ENCODE data around the gene UGT1A8. TPM values are rescaled to one million over a fixed set of nuclear protein-coding genes. Genes with fewer than 3 reads are reported as not detected.

UGT1A8 gene
- total RNA-seq, 2 experiments from 2014 or later = not detected

DNA sequence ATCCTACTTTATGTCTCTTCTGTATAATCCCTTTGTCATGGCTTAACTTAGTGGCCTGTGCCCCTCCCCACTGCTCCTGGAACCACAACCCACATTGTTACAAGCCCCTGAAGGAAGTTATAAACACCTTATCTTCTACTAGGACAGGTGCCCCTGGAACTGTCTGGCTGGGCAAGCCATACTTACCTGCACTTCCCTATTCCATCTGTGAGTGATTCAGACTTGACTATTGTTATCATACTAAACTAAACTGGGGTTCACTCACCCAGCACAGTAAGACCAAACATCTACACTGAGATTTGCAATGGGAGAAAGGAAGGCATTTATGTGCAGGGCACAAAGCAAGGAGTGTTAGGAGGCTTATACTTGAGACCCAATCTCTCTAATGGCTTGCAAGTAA lies 71.6 kb downstream of the UGT1A8 start:
- DNase-seq (ENCODE audit: low spot score) = no peak
- H3K4me1 ChIP-seq (ENCODE audit: insufficient read depth, low read length, poor library complexity, severe bottlenecking) = no peaks in the 10 kb centered on the region
- no peak overlapping the region for H3K4me3 ChIP-seq (ENCODE audit: low read depth, low read length, poor library complexity, severe bottlenecking)
- H4K20me1 ChIP-seq (ENCODE audit: insufficient read depth, low read length) = no peaks in the 10 kb centered on the region
- no peaks in the 10 kb centered on the region for H3K36me3 ChIP-seq (ENCODE audit: insufficient read depth, low read length)
- POLR2A ChIA-PET = no interaction called here
- no peak for TF ChIP-seq EZH2phosphoT487 (IDR thresholded peaks at IDR 0.05; ENCODE audit: borderline replicate concordance, low read depth, low read length)
- TF ChIP-seq, protein P1, sequence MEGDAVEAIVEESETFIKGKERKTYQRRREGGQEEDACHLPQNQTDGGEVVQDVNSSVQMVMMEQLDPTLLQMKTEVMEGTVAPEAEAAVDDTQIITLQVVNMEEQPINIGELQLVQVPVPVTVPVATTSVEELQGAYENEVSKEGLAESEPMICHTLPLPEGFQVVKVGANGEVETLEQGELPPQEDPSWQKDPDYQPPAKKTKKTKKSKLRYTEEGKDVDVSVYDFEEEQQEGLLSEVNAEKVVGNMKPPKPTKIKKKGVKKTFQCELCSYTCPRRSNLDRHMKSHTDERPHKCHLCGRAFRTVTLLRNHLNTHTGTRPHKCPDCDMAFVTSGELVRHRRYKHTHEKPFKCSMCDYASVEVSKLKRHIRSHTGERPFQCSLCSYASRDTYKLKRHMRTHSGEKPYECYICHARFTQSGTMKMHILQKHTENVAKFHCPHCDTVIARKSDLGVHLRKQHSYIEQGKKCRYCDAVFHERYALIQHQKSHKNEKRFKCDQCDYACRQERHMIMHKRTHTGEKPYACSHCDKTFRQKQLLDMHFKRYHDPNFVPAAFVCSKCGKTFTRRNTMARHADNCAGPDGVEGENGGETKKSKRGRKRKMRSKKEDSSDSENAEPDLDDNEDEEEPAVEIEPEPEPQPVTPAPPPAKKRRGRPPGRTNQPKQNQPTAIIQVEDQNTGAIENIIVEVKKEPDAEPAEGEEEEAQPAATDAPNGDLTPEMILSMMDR (conservative IDR thresholded peaks at IDR 0.05; ENCODE audit: low read length) = no peak
- no peak overlapping the region for H3K27ac ChIP-seq (ENCODE audit: low read depth, low read length, poor library complexity, severe bottlenecking)
- H2AFZ ChIP-seq (ENCODE audit: low read length) = no peak overlapping the region
- H3K4me2 ChIP-seq (ENCODE audit: low read length) = no peak overlapping the region
- CTCF ChIA-PET (ENCODE audit: unreplicated experiment) = no interaction called here
- H3K9me3 ChIP-seq (ENCODE audit: low read length) = no peaks in the 10 kb centered on the region
- H3K79me2 ChIP-seq (ENCODE audit: insufficient read depth, low read depth, low read length) = no peaks in the 10 kb centered on the region
- intact Hi-C loops (cut with micrococcal nuclease; ENCODE audit: unreplicated experiment) = no loop called here
- no TSS peak for BruUV-seq (replicated peaks)
- H3K9me2 ChIP-seq (ENCODE audit: insufficient read depth, low read length) = no peaks in the 10 kb centered on the region

- intact Hi-C loops (cut with micrococcal nuclease; ENCODE audit: unreplicated experiment) = no loop called here
These were observed 72.1 kb downstream of the UGT1A8 start for GRCh38 chr2:233689501-233689900.

GRCh38 chr2:233690444-233690843 lies 73.0 kb downstream of the UGT1A8 start:
- BruUV-seq (replicated peaks) = no TSS peak
- Histone ChIP-seq H3K79me2 (ENCODE audit: insufficient read depth, low read depth, low read length) (no peaks in the 10 kb centered on the region), H3K36me3 (ENCODE audit: insufficient read depth, low read length) (no peaks in the 10 kb centered on the region), H3K4me3 (ENCODE audit: low read depth, low read length, poor library complexity, severe bottlenecking) (no peak overlapping the region), H3K27ac (ENCODE audit: low read depth, low read length, poor library complexity, severe bottlenecking) (no peak overlapping the region), H3K9me3 (ENCODE audit: low read length) (no peaks in the 10 kb centered on the region), H4K20me1 (ENCODE audit: insufficient read depth, low read length) (no peaks in the 10 kb centered on the region), H2AFZ (ENCODE audit: low read length) (no peak overlapping the region), H3K4me2 (ENCODE audit: low read length) (no peak overlapping the region), H3K4me1 (ENCODE audit: insufficient read depth, low read length, poor library complexity, severe bottlenecking) (no peaks in the 10 kb centered on the region), H3K9me2 (ENCODE audit: insufficient read depth, low read length) (no peaks in the 10 kb centered on the region)
- ChIA-PET POLR2A (interaction anchor here (0.9 kb wide), 1 partner anchor 67 kb away, joined by 3 read pairs; no protein-coding TSS in a partner anchor), CTCF (ENCODE audit: unreplicated experiment) (no interaction called here)
- TF ChIP-seq, protein P1 (conservative IDR thresholded peaks at IDR 0.05; ENCODE audit: low read length) = no peak
- no peak for TF ChIP-seq EZH2phosphoT487 (IDR thresholded peaks at IDR 0.05; ENCODE audit: borderline replicate concordance, low read depth, low read length)
- intact Hi-C loops (cut with micrococcal nuclease; ENCODE audit: unreplicated experiment) = no loop called here
- no peak for DNase-seq (ENCODE audit: low spot score)

More at GRCh38 chr2:233689501-233689900, 72.1 kb downstream of the UGT1A8 start:
- no peaks in the 10 kb centered on the region for H3K79me2 ChIP-seq (ENCODE audit: insufficient read depth, low read depth, low read length)
- no peak overlapping the region for H3K4me2 ChIP-seq (ENCODE audit: low read length)
- no peaks in the 10 kb centered on the region for H3K9me2 ChIP-seq (ENCODE audit: insufficient read depth, low read length)
- no peaks in the 10 kb centered on the region for H3K4me1 ChIP-seq (ENCODE audit: insufficient read depth, low read length, poor library complexity, severe bottlenecking)
- H2AFZ ChIP-seq (ENCODE audit: low read length) = no peak overlapping the region
- TF ChIP-seq, protein P1 (conservative IDR thresholded peaks at IDR 0.05; ENCODE audit: low read length) = no peak
- TF ChIP-seq EZH2phosphoT487 (IDR thresholded peaks at IDR 0.05; ENCODE audit: borderline replicate concordance, low read depth, low read length) = no peak
- H4K20me1 ChIP-seq (ENCODE audit: insufficient read depth, low read length) = no peaks in the 10 kb centered on the region
- CTCF ChIA-PET (ENCODE audit: unreplicated experiment) = no interaction called here
- DNase-seq (ENCODE audit: low spot score) = no peak
- BruUV-seq (replicated peaks) = no TSS peak
- no peak overlapping the region for H3K4me3 ChIP-seq (ENCODE audit: low read depth, low read length, poor library complexity, severe bottlenecking)
- no peak overlapping the region for H3K27ac ChIP-seq (ENCODE audit: low read depth, low read length, poor library complexity, severe bottlenecking)
- H3K36me3 ChIP-seq (ENCODE audit: insufficient read depth, low read length) = no peaks in the 10 kb centered on the region
- POLR2A ChIA-PET = no interaction called here
- no peaks in the 10 kb centered on the region for H3K9me3 ChIP-seq (ENCODE audit: low read length)

Data from OCI-LY7 (cell line).